ENCODE measurements around the gene GPX2.

Gene GPX2

DNA sequence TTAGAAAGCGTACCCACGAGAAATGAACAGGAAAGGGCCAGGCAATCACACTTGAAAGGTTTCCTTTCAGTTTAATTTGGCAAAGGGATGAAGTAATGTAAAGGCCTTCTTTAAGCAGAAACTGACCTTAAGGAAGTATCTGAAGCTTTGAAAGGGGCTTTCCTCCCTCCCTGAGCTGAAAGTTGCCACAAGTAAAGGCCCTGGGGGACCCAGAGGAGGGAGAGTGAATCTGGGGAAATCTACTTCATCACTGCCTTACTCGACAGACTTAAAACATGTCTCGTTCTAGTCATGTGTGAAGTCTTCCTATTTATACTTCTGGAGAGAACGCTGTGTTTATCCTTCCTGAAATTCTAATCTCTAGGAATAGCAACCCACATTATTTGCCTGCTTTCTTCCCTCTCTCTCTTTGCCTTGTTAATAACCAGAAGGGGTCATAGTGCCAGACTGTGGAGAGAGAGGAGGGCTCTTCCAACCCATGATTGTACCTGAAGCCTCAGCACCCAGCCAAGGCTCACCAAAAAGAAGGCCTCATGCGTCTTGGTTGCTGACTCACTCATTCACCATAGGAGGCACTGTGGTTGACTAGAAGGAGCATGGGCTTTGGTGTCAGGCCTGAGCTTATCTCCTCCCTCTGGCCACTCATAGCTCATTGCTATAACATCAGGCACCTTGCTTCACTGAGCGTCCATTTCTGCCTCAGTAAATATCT lies 10.2 kb upstream of the GPX2 start:
- Histone ChIP-seq H3K4me3 (ENCODE audit: low read length) (no peak overlapping the region), H3K9ac (ENCODE audit: low read length) (no peak overlapping the region), H3K4me2 (ENCODE audit: low read depth, low read length) (no peak overlapping the region), H3K27ac (ENCODE audit: low read length) (no peak overlapping the region), H3K36me3 (replicated peaks; ENCODE audit: insufficient read depth, low read length) (no peaks in the 10 kb centered on the region), H3K9me3 (replicated peaks; ENCODE audit: insufficient read depth, low read length) (no peaks in the 10 kb centered on the region), H3K79me2 (ENCODE audit: low read length) (no peaks in the 10 kb centered on the region), H3F3A (ENCODE audit: insufficient read depth, low read length) (no peaks in the 10 kb centered on the region), H2AFZ (ENCODE audit: low read length) (no peak overlapping the region), H4K20me1 (ENCODE audit: insufficient read depth, low read length) (no peaks in the 10 kb centered on the region), H3K27me3 (replicated peaks; ENCODE audit: insufficient read depth, low read length) (no peaks in the 10 kb centered on the region), H3K4me1 (ENCODE audit: low read length) (no peaks in the 10 kb centered on the region), H3K9me2 (replicated peaks; ENCODE audit: insufficient read depth, low read length) (no peaks in the 10 kb centered on the region)
- TF ChIP-seq, protein P1, sequence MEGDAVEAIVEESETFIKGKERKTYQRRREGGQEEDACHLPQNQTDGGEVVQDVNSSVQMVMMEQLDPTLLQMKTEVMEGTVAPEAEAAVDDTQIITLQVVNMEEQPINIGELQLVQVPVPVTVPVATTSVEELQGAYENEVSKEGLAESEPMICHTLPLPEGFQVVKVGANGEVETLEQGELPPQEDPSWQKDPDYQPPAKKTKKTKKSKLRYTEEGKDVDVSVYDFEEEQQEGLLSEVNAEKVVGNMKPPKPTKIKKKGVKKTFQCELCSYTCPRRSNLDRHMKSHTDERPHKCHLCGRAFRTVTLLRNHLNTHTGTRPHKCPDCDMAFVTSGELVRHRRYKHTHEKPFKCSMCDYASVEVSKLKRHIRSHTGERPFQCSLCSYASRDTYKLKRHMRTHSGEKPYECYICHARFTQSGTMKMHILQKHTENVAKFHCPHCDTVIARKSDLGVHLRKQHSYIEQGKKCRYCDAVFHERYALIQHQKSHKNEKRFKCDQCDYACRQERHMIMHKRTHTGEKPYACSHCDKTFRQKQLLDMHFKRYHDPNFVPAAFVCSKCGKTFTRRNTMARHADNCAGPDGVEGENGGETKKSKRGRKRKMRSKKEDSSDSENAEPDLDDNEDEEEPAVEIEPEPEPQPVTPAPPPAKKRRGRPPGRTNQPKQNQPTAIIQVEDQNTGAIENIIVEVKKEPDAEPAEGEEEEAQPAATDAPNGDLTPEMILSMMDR (IDR thresholded peaks at IDR 0.05; ENCODE audit: low read length): no peak
- TF ChIP-seq EZH2phosphoT487 (IDR thresholded peaks at IDR 0.05; ENCODE audit: low read length): no peak
- no peak for TF ChIP-seq EZH2 (optimal IDR thresholded peaks at IDR 0.05; ENCODE audit: low read depth, low read length)
- DNase-seq: no peak

DNA sequence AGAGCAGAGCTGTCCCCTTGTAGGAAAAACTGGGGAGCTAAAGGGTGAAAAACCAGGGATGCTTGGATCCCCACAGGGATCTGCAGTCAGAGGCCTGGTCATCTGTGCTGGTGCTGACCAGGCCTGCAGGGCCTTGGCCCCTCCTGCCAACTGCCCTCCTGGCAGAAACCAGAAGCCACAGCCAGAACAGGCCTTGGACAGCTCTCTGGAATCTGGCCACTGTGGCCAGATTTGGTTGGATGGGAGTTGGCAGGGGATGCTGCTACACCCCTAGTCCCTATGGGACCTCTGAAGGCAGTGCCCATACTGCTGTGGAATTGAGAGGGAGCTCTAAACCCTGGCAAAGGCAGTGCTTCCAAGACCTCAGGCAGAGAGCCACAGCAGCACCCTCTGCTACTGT lies 9.2 kb upstream of the GPX2 start:
- no peak for TF ChIP-seq EZH2 (optimal IDR thresholded peaks at IDR 0.05; ENCODE audit: low read depth, low read length)
- no peak for TF ChIP-seq EZH2phosphoT487 (IDR thresholded peaks at IDR 0.05; ENCODE audit: low read length)
- TF ChIP-seq, protein P1 (IDR thresholded peaks at IDR 0.05; ENCODE audit: low read length): no peak
- Histone ChIP-seq H2AFZ (ENCODE audit: low read length) (no peak overlapping the region), H3K27ac (ENCODE audit: low read length) (no peak overlapping the region), H3K4me2 (ENCODE audit: low read depth, low read length) (no peak overlapping the region), H3K9ac (ENCODE audit: low read length) (no peak overlapping the region), H4K20me1 (ENCODE audit: insufficient read depth, low read length) (no peaks in the 10 kb centered on the region), H3K4me1 (ENCODE audit: low read length) (no peaks in the 10 kb centered on the region), H3K9me3 (replicated peaks; ENCODE audit: insufficient read depth, low read length) (no peaks in the 10 kb centered on the region), H3K36me3 (replicated peaks; ENCODE audit: insufficient read depth, low read length) (no peaks in the 10 kb centered on the region), H3K27me3 (replicated peaks; ENCODE audit: insufficient read depth, low read length) (no peaks in the 10 kb centered on the region), H3K4me3 (ENCODE audit: low read length) (no peak overlapping the region), H3K79me2 (ENCODE audit: low read length) (no peaks in the 10 kb centered on the region), H3K9me2 (replicated peaks; ENCODE audit: insufficient read depth, low read length) (no peaks in the 10 kb centered on the region), H3F3A (ENCODE audit: insufficient read depth, low read length) (no peaks in the 10 kb centered on the region)
- no peak for DNase-seq

DNA sequence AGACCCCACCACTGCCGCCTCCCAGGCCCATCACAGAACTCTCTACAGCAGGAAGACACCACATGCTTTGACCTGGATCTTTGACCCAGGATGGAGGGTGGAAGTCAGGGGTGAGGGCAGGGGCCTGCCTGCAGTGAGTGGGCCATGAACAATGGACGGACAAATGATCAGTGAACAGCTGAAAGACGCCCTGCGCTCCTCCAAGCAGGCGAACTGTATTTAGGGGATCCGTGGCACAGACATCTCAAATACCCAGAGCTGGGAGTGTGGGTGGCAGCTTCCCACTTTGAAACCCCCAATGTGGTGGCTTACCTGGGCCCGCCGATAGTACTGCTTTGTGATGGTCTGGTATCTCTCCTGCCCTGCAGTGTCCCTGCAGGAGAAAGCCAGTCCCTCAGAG lies 8.7 kb upstream of the GPX2 start:
- no peak for DNase-seq
- Histone ChIP-seq H3K27ac (ENCODE audit: low read length) (no peak overlapping the region), H3K9ac (ENCODE audit: low read length) (no peak overlapping the region), H3K36me3 (replicated peaks; ENCODE audit: insufficient read depth, low read length) (no peaks in the 10 kb centered on the region), H3K4me1 (ENCODE audit: low read length) (no peaks in the 10 kb centered on the region), H3K9me2 (replicated peaks; ENCODE audit: insufficient read depth, low read length) (no peaks in the 10 kb centered on the region), H3K9me3 (replicated peaks; ENCODE audit: insufficient read depth, low read length) (no peaks in the 10 kb centered on the region), H3F3A (ENCODE audit: insufficient read depth, low read length) (no peaks in the 10 kb centered on the region), H3K4me2 (ENCODE audit: low read depth, low read length) (no peak overlapping the region), H3K4me3 (ENCODE audit: low read length) (no peak overlapping the region), H3K27me3 (replicated peaks; ENCODE audit: insufficient read depth, low read length) (no peaks in the 10 kb centered on the region), H4K20me1 (ENCODE audit: insufficient read depth, low read length) (no peaks in the 10 kb centered on the region), H2AFZ (ENCODE audit: low read length) (no peak overlapping the region), H3K79me2 (ENCODE audit: low read length) (no peaks in the 10 kb centered on the region)
- TF ChIP-seq, protein P1 (IDR thresholded peaks at IDR 0.05; ENCODE audit: low read length): no peak

Data from MM.1S (cell line).